ENCODE measurements around the gene TCF12.

TCF12 gene

DNA sequence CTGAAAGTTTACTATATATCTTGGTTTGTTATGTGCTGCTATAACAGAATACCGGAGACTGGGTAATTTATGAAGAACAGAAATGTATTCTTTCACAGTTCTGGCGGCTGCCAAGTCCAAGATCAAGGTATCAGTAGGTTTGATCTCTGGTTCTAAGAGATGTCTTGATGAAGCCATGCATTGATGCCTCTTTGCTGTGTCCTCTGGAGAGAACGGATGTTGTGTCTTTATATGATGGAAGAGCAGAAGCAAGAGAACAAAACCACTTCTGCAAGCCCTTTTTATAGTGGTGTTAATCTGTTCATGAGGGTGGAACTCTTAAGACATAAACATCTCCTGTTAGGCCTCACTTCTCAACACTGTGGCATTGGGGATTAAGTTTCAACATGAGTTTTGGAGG lies 62.7 kb downstream of the TCF12 start:
- TF ChIP-seq ZBTB7A (IDR thresholded peaks at IDR 0.05; ENCODE audit: low read depth) (no peak), CEBPB (IDR thresholded peaks at IDR 0.05) (no peak), FOXM1 (IDR thresholded peaks at IDR 0.05; ENCODE audit: borderline replicate concordance, low read depth) (no peak), CREB1 (IDR thresholded peaks at IDR 0.05; ENCODE audit: low read depth) (no peak), TEAD4 (IDR thresholded peaks at IDR 0.05) (no peak), EP300 (IDR thresholded peaks at IDR 0.05; ENCODE audit: borderline replicate concordance) (no peak), NFIC (IDR thresholded peaks at IDR 0.05) (no peak), RAD21 (IDR thresholded peaks at IDR 0.05; ENCODE audit: low read depth) (no peak), EGR1 (IDR thresholded peaks at IDR 0.05) (no peak), TCF12 (IDR thresholded peaks at IDR 0.05; ENCODE audit: low read depth) (no peak), YY1 (IDR thresholded peaks at IDR 0.05; ENCODE audit: low read depth) (no peak), TAF1 (IDR thresholded peaks at IDR 0.05; ENCODE audit: low read depth) (no peak)
- TF ChIP-seq, protein P1, sequence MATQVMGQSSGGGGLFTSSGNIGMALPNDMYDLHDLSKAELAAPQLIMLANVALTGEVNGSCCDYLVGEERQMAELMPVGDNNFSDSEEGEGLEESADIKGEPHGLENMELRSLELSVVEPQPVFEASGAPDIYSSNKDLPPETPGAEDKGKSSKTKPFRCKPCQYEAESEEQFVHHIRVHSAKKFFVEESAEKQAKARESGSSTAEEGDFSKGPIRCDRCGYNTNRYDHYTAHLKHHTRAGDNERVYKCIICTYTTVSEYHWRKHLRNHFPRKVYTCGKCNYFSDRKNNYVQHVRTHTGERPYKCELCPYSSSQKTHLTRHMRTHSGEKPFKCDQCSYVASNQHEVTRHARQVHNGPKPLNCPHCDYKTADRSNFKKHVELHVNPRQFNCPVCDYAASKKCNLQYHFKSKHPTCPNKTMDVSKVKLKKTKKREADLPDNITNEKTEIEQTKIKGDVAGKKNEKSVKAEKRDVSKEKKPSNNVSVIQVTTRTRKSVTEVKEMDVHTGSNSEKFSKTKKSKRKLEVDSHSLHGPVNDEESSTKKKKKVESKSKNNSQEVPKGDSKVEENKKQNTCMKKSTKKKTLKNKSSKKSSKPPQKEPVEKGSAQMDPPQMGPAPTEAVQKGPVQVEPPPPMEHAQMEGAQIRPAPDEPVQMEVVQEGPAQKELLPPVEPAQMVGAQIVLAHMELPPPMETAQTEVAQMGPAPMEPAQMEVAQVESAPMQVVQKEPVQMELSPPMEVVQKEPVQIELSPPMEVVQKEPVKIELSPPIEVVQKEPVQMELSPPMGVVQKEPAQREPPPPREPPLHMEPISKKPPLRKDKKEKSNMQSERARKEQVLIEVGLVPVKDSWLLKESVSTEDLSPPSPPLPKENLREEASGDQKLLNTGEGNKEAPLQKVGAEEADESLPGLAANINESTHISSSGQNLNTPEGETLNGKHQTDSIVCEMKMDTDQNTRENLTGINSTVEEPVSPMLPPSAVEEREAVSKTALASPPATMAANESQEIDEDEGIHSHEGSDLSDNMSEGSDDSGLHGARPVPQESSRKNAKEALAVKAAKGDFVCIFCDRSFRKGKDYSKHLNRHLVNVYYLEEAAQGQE (IDR thresholded peaks at IDR 0.05; ENCODE audit: low read depth) = no peak
- TF ChIP-seq, protein P2, sequence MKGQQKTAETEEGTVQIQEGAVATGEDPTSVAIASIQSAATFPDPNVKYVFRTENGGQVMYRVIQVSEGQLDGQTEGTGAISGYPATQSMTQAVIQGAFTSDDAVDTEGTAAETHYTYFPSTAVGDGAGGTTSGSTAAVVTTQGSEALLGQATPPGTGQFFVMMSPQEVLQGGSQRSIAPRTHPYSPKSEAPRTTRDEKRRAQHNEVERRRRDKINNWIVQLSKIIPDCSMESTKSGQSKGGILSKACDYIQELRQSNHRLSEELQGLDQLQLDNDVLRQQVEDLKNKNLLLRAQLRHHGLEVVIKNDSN (IDR thresholded peaks at IDR 0.05) = no peak
- TF ChIP-seq, protein P3, sequence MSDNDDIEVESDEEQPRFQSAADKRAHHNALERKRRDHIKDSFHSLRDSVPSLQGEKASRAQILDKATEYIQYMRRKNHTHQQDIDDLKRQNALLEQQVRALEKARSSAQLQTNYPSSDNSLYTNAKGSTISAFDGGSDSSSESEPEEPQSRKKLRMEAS (IDR thresholded peaks at IDR 0.05) = no peak

DNA sequence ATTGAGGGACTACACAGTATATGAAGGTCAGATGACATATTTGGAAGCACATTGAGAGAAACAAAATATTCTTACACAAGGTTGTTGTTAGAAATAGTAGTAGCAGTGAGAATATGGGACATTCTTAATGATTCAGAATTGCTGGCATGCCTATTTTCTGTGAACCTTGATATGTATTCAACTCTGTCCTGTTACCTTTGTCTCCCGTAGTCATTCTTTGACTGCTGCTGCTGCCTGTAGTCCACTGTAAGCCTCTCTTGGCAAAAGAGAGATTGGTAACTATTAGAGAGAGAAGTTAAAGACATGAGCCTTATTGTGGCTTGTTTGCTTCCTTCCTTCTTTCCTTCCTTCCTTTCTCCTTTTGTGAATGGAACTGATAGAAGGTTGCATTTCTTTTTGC lies 64.5 kb downstream of the TCF12 start:
- TF ChIP-seq NFIC (IDR thresholded peaks at IDR 0.05) (no peak), ZBTB7A (IDR thresholded peaks at IDR 0.05; ENCODE audit: low read depth) (no peak), CREB1 (IDR thresholded peaks at IDR 0.05; ENCODE audit: low read depth) (no peak), EGR1 (IDR thresholded peaks at IDR 0.05) (no peak), TCF12 (IDR thresholded peaks at IDR 0.05; ENCODE audit: low read depth) (no peak), YY1 (IDR thresholded peaks at IDR 0.05; ENCODE audit: low read depth) (no peak), TAF1 (IDR thresholded peaks at IDR 0.05; ENCODE audit: low read depth) (no peak), CEBPB (IDR thresholded peaks at IDR 0.05) (no peak), TEAD4 (IDR thresholded peaks at IDR 0.05) (no peak), EP300 (IDR thresholded peaks at IDR 0.05; ENCODE audit: borderline replicate concordance) (no peak), RAD21 (IDR thresholded peaks at IDR 0.05; ENCODE audit: low read depth) (no peak), FOXM1 (IDR thresholded peaks at IDR 0.05; ENCODE audit: borderline replicate concordance, low read depth) (no peak)
- TF ChIP-seq, protein P3 (IDR thresholded peaks at IDR 0.05) = no peak
- TF ChIP-seq, protein P1 (IDR thresholded peaks at IDR 0.05; ENCODE audit: low read depth) = no peak
- TF ChIP-seq, protein P2 (IDR thresholded peaks at IDR 0.05) = no peak

DNA sequence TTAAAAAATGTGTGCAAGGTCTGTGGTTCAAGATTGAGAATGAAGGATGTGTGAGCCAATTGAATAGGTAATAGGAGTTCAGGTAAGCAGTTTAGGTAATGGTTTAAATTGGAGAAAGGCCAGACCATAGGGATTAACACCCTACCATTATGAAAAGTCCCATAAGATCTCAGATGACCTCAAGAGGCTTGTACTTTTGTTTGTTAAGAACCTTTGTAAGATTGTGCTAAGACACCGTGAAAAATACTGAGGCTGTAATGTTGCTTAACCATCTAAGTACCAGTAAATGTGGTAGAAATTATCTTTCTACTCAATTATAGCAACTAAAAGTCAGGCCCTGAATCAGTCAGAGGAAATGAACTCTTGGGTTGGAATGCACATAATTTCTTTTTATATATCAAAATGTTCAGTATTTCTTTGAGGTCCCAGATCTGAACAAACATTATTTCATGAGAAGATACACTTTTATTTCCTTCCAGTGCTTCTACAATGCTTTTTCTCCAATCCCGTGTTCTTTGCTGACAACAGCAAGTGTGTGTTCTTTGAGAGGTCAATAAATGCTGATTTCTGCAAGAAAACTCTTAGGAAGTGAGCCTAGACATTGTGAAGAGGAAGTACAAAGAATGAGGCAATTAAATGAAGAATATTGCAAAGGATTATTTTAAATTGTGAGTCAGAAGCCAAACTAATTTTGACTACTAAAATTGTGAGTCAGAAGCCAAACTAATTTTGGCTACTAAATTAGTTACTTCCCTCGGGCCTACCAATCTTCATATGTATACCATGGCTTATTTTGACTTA lies 66.4 kb downstream of the TCF12 start:
- TF ChIP-seq, protein P1 (IDR thresholded peaks at IDR 0.05; ENCODE audit: low read depth) = no peak
- TF ChIP-seq TCF12 (IDR thresholded peaks at IDR 0.05; ENCODE audit: low read depth) = no peak
- no peak for TF ChIP-seq TAF1 (IDR thresholded peaks at IDR 0.05; ENCODE audit: low read depth)
- TF ChIP-seq FOXM1 (IDR thresholded peaks at IDR 0.05; ENCODE audit: borderline replicate concordance, low read depth) = no peak
- TF ChIP-seq, protein P3 (IDR thresholded peaks at IDR 0.05) = no peak
- TF ChIP-seq RAD21 (IDR thresholded peaks at IDR 0.05; ENCODE audit: low read depth) = no peak
- TF ChIP-seq ZBTB7A (IDR thresholded peaks at IDR 0.05; ENCODE audit: low read depth) = no peak
- TF ChIP-seq CREB1 (IDR thresholded peaks at IDR 0.05; ENCODE audit: low read depth) = no peak
- TF ChIP-seq YY1 (IDR thresholded peaks at IDR 0.05; ENCODE audit: low read depth) = no peak
- no peak for TF ChIP-seq NFIC (IDR thresholded peaks at IDR 0.05)
- no peak for TF ChIP-seq TEAD4 (IDR thresholded peaks at IDR 0.05)
- no peak for TF ChIP-seq CEBPB (IDR thresholded peaks at IDR 0.05)
